Stimulated activated CD8-positive, alpha-beta memory T cell treated with anti-CD3 and anti-CD28 coated beads, Interleukin-12 subunit alpha, Interleukin-12 subunit beta, amount 100 ng/mL, for 24 hours (primary cell): ENCODE measurements around the gene ADGRD1.

Experiments
- DNase-seq: peaks from one replicate; pipeline ENCODE4 v3.0.0-alpha.2; 2020; ENCODE audit errors: extremely low read depth

Gene ADGRD1

GRCh38 chr12:131024026-131024425 lies 70.3 kb downstream of the ADGRD1 start:
- no peak for DNase-seq

GRCh38 chr12:131024721-131025120 lies 71.0 kb downstream of the ADGRD1 start:
- DNase-seq: no peak

- no peak for DNase-seq
These were observed 71.5 kb downstream of the ADGRD1 start for GRCh38 chr12:131025234-131025633.

DNA sequence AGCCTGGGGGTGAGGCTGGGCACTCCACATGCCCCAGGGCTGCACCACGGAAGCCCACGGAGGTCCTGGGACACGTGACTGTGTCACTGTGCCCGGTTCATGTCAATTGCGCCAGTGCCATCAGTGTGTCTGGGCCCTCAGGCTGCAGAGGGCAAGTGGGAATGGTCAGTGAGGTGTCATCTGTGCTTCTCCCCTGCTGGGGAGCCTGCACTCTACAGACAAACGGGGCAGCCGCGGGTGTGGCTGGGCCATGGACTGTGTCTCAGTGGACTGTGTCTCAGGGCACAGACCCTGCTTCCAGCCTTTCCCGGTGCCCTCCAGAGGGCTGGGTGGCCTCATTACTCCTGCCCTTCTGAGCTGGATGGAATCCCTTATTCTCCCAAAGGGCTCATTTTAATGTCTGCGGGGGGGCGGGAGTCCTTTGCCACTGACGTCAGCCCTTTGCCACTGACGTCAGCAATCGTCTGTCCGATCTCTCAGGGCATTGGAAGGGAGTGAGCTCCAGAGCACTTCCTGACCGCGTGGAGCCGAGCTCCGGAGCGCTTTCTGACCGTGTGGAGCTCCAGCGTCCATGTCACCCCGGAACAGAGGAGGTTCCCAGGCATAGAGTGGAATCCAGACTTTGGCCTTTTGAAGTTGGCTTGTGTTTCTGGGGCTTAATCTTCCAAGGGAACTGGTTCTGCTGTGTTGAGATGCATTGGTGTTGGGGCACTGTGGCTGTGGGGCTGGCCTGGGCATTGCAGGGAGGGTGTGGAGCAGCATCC lies 72.4 kb downstream of the ADGRD1 start:
- no peak for DNase-seq

DNA sequence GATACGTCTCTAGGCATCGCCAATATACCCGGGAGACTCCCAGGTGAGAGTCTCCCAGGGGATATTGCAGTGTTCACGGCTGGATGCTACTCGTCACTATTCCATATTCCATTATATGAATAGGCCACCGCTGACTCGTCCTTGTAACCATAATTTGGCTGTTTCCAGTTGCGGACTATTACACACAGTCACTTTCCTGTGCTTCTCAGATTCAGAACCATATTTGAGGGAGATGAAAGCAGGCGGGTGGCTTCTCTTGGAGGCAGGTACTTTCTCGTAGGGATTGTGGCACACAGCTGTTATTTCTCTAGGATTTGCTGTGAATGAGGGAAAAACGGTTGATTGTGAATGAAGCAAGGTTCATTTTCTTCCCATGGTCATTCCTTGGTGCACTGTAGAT lies 73.0 kb downstream of the ADGRD1 start:
- no peak for DNase-seq

GRCh38 chr12:131027264-131027663 lies 73.6 kb downstream of the ADGRD1 start:
- DNase-seq: no peak

GRCh38 chr12:131027876-131028586 lies 74.3 kb downstream of the ADGRD1 start:
- DNase-seq: no peak

DNA sequence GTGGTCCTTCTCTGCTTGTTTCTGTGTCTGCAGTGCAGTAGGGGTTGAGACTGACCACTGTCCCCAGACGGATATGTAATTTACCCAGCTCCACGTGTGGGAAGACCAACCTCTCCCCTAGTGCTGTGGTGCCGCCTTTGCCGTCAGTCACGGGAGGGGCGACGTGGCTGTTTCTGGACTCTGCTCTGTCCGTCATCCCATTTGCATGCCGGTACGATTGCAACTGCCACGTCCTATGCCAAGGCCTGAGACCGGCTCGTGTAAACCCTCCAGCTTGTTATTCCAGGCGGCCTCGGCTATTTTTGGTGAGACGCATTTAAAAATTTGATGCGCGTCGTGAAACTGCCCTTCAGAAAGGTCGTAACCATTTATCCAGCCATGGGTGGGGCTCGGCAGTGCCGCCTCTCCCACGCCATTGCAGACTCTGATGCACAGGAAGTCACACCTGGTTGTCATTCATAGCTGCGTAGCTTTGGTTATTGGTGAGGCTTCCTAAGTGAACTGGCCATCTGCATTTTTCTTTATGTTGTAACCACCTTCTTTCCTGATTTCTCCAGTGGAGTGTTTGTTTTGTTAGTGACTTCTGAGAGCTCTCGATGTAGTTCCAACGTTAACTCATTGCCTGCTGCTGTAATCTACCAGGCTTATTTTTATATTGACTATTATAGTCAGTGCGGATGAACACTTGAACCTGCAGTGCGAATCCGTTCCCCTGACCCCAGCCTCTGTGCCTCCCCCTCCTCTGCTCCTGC lies 75.1 kb downstream of the ADGRD1 start:
- DNase-seq: no peak

GRCh38 chr12:131030472-131031328 lies 77.0 kb downstream of the ADGRD1 start:
- no peak for DNase-seq

DNA sequence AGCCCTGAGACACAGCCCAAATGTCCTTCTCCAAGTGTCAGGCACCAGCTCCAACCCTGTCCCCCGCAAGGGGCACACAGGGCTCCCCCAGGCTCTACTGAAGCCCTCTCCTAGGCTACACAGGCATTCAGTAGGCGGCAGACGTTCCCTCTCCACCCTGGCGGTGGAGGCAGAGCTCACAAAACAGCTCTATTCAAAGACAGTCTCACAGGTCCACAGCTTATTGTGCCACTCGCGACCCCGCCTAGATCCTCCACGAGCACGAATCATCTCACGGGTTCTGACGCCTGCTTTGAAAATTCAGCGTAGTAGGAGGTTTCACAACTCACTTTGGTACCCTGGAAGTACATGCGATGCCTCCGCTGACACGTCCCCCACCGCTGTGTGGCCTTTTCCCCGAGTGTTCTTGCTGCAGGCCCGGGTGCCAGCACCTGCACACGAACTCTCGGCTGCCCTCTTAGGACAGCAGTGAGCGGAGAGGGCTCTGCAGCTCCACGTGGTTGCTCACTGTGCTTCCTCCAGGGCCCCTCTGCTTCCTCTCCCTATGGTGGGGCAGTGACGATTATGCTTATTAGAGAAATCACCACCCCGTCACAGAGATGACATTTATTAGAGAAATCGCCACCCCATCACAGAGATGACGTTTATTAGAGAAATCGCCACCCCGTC lies 78.5 kb downstream of the ADGRD1 start:
- no peak for DNase-seq

DNA sequence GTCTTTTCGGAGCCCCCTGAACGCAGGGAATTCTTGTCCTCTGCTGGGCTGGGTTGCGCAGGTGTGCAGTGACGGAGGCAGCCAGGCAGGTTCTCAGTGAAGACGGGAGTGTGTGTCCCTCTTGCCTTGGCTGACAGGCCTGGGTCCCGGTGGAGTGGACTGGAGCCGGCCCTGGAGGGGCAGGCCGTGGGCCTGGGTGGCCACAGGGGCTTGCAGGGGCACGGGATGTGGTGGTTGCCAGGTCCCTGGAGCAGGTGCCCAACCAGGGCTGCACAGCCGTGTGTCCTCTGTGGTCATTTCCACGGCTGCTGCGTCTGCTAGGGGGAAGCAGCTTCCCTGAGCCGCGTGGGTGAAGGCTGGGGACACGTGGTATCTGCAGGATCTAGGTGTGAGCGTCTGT lies 79.8 kb downstream of the ADGRD1 start:
- DNase-seq: no peak

DNA sequence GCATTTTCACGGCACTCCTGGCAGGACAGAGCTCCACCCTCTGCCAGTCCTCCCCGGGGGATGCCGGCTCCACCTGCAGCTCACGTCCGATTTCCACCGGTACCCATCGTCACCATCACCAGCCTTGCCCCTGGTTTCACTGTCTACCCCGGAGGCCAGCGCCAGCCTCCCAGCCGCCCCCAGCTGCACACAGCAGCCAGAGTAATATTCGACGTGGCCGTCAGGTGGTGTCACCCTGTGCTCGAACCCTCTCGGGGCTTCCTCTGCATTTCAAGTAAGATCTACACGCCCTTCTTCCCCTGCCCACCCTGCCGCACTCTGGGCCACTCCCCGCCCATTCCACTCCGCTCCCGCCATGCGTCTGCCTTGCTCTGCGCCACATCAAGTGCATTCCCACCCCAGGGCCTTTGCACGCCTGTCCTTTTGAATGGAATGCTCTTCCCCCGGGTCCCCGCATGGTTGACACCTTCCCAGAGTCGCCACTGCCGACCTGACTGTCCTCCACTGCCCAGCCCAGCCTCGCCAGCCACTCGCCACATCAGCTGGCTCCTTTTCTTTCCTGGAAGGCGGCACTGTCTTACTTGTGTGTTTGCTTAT lies 80.3 kb downstream of the ADGRD1 start:
- DNase-seq: no peak

DNA sequence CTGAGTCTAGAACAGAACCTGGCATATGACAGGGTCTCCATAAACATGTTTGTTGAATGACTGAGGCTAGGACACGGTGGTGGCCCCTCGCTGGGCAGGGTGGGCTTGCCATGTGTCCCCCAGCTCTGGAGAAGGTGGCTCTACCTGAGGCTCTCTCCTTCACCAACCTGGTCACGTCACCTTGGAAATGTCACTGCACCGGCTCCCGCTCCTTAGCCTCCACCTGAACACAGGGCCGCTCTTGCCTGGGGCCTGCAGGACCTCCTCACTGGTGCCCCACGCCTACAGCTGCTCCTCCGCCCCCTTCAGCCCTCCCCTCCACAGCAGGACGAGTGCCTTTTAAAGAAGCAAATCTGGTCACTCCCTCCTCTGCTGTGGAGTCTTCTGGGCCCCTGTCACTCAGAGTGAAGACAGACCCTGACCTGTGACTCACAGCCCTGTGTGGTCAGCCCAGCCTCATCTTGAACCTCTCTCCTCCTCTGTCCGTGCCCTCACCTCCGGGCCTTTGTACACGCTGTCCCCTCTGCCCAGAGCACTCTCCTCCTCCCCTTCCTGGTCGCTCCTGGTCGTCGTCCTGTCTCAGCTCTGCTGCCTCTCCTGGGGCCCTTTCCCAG lies 81.0 kb downstream of the ADGRD1 start:
- DNase-seq: no peak

DNA sequence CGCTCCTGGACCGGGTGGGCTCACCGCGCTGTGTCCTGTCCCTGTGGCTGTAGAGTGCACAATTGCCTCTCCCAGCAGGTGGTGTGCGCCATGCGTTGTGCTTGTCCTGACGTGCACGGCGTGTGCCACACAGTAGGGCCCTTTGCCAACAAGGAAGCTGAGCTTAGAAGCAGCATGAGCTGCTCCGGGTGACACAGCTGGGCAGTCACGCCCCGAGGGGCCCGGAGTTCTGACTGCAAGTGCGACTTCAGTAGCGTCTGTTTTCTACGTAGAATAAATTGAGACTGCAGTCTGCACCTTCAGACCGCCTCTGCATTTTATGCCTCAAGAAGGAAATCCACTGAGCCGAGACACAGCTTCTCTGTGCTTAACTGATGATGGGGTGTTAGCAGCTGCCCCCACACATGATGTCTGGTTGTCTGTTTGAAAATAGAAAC lies 81.6 kb downstream of the ADGRD1 start:
- DNase-seq: no peak

DNA sequence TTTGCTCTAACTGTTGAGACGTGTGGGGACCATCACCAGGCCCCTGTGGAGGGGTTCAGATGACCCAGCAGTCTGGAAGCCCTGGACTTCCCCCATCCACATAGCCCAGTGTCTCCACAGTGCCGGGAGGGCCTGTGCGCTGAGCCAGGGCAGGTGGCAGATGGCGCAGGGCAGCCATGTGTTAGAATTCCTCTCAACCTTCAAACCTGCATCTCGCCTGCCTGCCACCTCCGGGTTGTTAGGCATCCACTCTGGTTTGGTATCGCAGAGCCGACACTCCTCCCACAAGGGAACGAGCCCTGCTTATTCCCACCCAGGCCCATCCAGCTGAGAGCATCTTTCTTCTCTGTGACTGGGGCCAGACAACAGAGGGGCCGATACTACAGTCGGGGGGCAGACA lies 84.5 kb downstream of the ADGRD1 start:
- no peak for DNase-seq

GRCh38 chr12:131038961-131039950 lies 85.5 kb downstream of the ADGRD1 start:
- DNase-seq: no peak

DNA sequence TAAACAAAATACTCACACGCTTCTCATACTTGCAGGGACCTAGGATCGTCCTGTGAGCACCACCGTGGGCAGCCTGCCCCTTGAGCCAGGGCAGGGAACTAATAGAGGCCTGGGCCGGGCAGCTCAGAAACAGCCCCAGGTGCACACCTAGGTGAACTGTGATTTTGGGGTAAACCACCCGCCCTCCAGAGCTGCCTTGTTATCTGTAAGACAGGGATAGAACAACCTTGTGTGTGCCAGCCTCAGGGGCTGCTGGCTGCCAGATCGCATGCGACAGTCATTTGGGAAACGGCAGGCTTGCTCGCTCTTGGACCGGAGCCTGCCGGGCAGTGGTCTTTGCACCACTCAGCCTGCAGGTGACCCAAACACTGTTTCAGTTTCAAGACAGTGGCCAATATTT lies 86.8 kb downstream of the ADGRD1 start:
- no peak for DNase-seq

DNA sequence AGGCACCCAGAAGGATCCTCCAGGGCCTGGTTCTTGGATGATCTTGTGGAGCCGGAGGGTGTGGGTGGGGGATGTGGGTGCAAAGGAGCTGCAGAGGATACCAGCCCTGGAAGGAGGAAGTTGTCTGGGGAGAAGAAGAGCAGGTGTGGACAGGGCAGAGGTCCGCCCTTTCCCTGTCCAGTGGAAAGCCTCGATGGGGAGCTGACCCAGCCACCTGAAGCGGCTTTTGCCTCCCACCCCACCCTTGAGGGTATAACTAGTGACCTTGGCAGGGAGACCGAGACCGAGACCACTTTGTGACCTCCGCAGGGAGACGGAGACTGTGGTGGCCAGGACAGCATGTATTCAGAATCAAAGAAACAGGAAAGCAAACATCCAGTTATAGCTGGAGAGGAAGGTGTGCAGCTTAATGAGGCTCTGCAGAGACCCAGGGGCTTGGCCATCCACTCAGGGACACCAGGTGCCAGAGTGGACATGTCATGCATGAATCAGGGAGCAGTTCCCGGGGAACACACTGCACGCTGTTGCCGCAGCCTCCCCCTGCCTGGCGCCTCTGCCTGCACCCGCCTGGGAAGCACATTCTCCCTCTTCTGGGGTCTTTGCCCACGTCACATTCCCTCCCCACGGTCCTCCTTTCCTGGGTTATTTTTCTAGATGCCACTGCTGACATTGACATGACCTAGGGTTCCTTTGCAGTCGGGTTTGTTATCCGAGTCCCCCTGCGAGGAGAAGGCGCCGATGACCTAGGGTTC lies 87.7 kb downstream of the ADGRD1 start:
- DNase-seq: no peak
